OCI-LY7 (cell line): ENCODE results near the gene THAP3.

ENCODE experiments used
- CTCF ChIP-seq: fragments of 200-600 bp; sonication (generic); conservative IDR thresholded peaks from 2 replicates; pipeline ENCODE4 v1.5.1; 2014; ENCODE audit warnings: mild to moderate bottlenecking, antibody characterized with exemption, low read length, moderate library complexity, mixed read lengths
- EZH2phosphoT487 ChIP-seq: fragments of 200-600 bp; sonication (generic); IDR thresholded peaks from 2 replicates; pipeline ENCODE4 v1.6.1; 2018; ENCODE audit warnings: low read depth, borderline replicate concordance, mild to moderate bottlenecking, mixed run types, antibody characterized with exemption, low read length, moderate library complexity, mixed read lengths

GRCh38 chr1:6587261-6588005, 37.2 kb upstream of the THAP3 start:
- TF ChIP-seq CTCF, result no peak
- TF ChIP-seq EZH2phosphoT487, result no peak
